GM12878 (cell line): ENCODE measurements around the gene CYP4F3. TPM values are rescaled to one million over a fixed set of nuclear protein-coding genes. Genes with fewer than 3 reads are reported as not detected.

Experiments used
- ATAC-seq: fragments of 200-7000 bp; cut with Tn5 transposase; 3 replicates; pipeline ENCODE4 v1.9.1; 2020; ENCODE audit warnings: mild to moderate bottlenecking, moderate library complexity
- BruUV-seq: library from RNA; stranded (reverse); fragments of 400-500 nt; replicated peaks from 2 replicates; lab custom pipeline; 2021; lab: Mats Ljungman, UMichigan
- CTCF ChIA-PET: fragments of 300-600 bp; sonication (Branson Sonifier 250); formaldehyde crosslinking; extraction: SDS; loops from one replicate; lab custom pipeline; 2021; ENCODE audit warnings: inconsistent platforms; lab: Yijun Ruan, JAX
- POLR2A ChIA-PET: fragments of 350-600 bp; formaldehyde crosslinking; extraction: SDS; loops from one replicate; lab custom pipeline; 2021; ENCODE audit warnings: inconsistent platforms; lab: Charles Lee
- RAD21 ChIA-PET: fragments of 300-600 bp; sonication (Branson Sonifier 250); formaldehyde crosslinking; loops from one replicate; lab custom pipeline; 2023; ENCODE audit warnings: antibody characterized with exemption; ENCODE audit not compliant: unreplicated experiment; lab: Charles Lee
- SMC1A ChIA-PET: fragments of 300-600 bp; sonication (Branson Sonifier 250); formaldehyde crosslinking; loops from one replicate; lab custom pipeline; 2023; ENCODE audit not compliant: unreplicated experiment, uncharacterized antibody; lab: Charles Lee
- DNase-seq: peaks from one replicate; pipeline ENCODE4 v3.0.0-alpha.2; 2011; ENCODE audit warnings: low read depth, low spot score
- FAIRE-seq: peaks from 3 replicates; lab custom pipeline; 2011; peaks lifted over from hg19 to GRCh38; lab: Jason Lieb, UNC
- H2AFZ ChIP-seq: 2 replicates; pipeline ENCODE4 v1.6.0; 2011; ENCODE audit warnings: low read depth, low read length, control low read depth; ENCODE audit not compliant: control insufficient read depth
- H3K27ac ChIP-seq: 2 replicates; pipeline ENCODE4 v1.5.1; 2011; ENCODE audit warnings: control low read depth; ENCODE audit not compliant: control insufficient read depth, insufficient read depth
- H3K27me3 ChIP-seq, 2 experiments: replicated peaks in 1 of 2; 2 replicates each; pipeline versions ENCODE4 v1.6.0 to v1.6.1; 2011; ENCODE audit warnings: low read length in 1 of 2; ENCODE audit not compliant: control insufficient read depth in 2 of 2, insufficient read depth in 2 of 2
- H3K36me3 ChIP-seq, 2 experiments: 2 replicates each; pipeline ENCODE4 v1.5.1; 2011; ENCODE audit warnings: low read length in 1 of 2; ENCODE audit not compliant: control insufficient read depth in 2 of 2, insufficient read depth in 2 of 2
- H3K4me1 ChIP-seq: 2 replicates; pipeline ENCODE4 v1.6.1; 2011; ENCODE audit warnings: mild to moderate bottlenecking, low read length, moderate library complexity, mixed read lengths; ENCODE audit not compliant: control insufficient read depth, insufficient read depth
- H3K4me2 ChIP-seq: 2 replicates; pipeline ENCODE4 v1.6.0; 2011; ENCODE audit warnings: control low read depth; ENCODE audit not compliant: control insufficient read depth, insufficient read depth
- H3K4me3 ChIP-seq: fragments of 200-600 bp; sonication (generic); 2 replicates; pipeline ENCODE4 v1.5.1; 2016
- H3K79me2 ChIP-seq: 2 replicates; pipeline ENCODE4 v1.6.0; 2011; ENCODE audit warnings: low read length; ENCODE audit not compliant: control insufficient read depth, insufficient read depth
- H3K9ac ChIP-seq: 2 replicates; pipeline ENCODE4 v1.8.0; 2011; ENCODE audit warnings: low read length, control low read depth, mixed read lengths; ENCODE audit not compliant: control insufficient read depth, insufficient read depth
- H3K9me3 ChIP-seq: replicated peaks from 3 replicates; pipeline ENCODE4 v1.5.1; 2011; ENCODE audit warnings: mild to moderate bottlenecking, low read length; ENCODE audit not compliant: control insufficient read depth, insufficient read depth
- H4K20me1 ChIP-seq: 2 replicates; pipeline ENCODE4 v1.6.0; 2011; ENCODE audit not compliant: control insufficient read depth, insufficient read depth
- HDAC6 ChIP-seq: fragments of 200-600 bp; sonication (generic); IDR thresholded peaks from one replicate; pipeline ENCODE4 v1.8.0; 2017; ENCODE audit warnings: antibody characterized with exemption; ENCODE audit not compliant: unreplicated experiment
- MYC ChIP-seq: IDR thresholded peaks from 2 replicates; pipeline ENCODE4 v1.6.1; 2011; ENCODE audit warnings: mild to moderate bottlenecking, low read length, moderate library complexity, inconsistent platforms; ENCODE audit not compliant: insufficient read depth, insufficient replicate concordance, insufficient read length, severe bottlenecking
- PAX5 ChIP-seq: IDR thresholded peaks from 2 replicates; pipeline ENCODE4 v1.6.1; 2011; ENCODE audit warnings: low read depth, low read length, borderline replicate concordance
- POU2F2 ChIP-seq: IDR thresholded peaks from 3 replicates; pipeline ENCODE4 v1.6.1; 2011; ENCODE audit warnings: low read depth, mild to moderate bottlenecking, low read length, borderline replicate concordance
- SMAD5 ChIP-seq: IDR thresholded peaks from 2 replicates; pipeline ENCODE4 v1.6.1; 2016; ENCODE audit warnings: antibody characterized with exemption, low read depth
- SREBF2 ChIP-seq: IDR thresholded peaks from 2 replicates; pipeline ENCODE4 v1.6.1; 2012; ENCODE audit warnings: mild to moderate bottlenecking, low read length
- ZNF207 ChIP-seq: fragments of 450-650 bp; IDR thresholded peaks from 2 replicates; pipeline ENCODE4 v1.6.1; 2014; ENCODE audit warnings: antibody characterized with exemption, mild to moderate bottlenecking, borderline replicate concordance
- ZNF24 ChIP-seq: fragments of 450-650 bp; IDR thresholded peaks from 2 replicates; pipeline ENCODE4 v1.6.1; 2017; ENCODE audit warnings: antibody characterized with exemption, mild to moderate bottlenecking
- ZNF384 ChIP-seq: IDR thresholded peaks from 2 replicates; pipeline ENCODE4 v1.6.1; 2012; ENCODE audit warnings: low read depth, mild to moderate bottlenecking, low read length, improper control_type of control experiment, borderline replicate concordance
- ZZZ3 ChIP-seq: IDR thresholded peaks from 2 replicates; pipeline ENCODE4 v1.6.1; 2011; ENCODE audit warnings: low read depth; ENCODE audit not compliant: control insufficient read depth, insufficient read length
- WGBS: methylation state at CpG from one replicate; pipeline ENCODE4 v1.1.6; 2016; ENCODE audit warnings: low lambda C conversion rate; ENCODE audit not compliant: insufficient replicate concordance, insufficient coverage; ENCODE audit errors: missing lambda C conversion rate; 5-methylcytosine and 5-hydroxymethylcytosine counted together
- in situ Hi-C: fragments of 300-500 bp; cut with MboI; formaldehyde crosslinking; loops from 9 replicates; pipeline ENCODE4 v1.14.3; 2018; ENCODE audit warnings: mixed read lengths
- intact Hi-C: fragments of 100-400 bp; cut with micrococcal nuclease; formaldehyde crosslinking; loops from one replicate; pipeline ENCODE4 v1.14.2; 2022; ENCODE audit not compliant: unreplicated experiment
- polyA plus RNA-seq, 11 experiments: library from polyadenylated mRNA; depleted of rRNA in 4 of 11; unstranded in 6 of 11; stranded (reverse) in 5 of 11; fragments of >200 nt; fragmentation: Nextera tagmentation in 4 of 11; fragmentation: Illumina TruSeq in 1 of 11; extraction: Ambion mirVana in 4 of 11; extraction: Trizol in 1 of 11; gene quantifications; 1 replicate in 1 of 11; 2 replicates in 10 of 11; pipeline versions ENCODE4 v1.2.1 to v1.2.3, GENCODE V29; 2011 to 2016; ENCODE audit warnings: inconsistent platforms in 2 of 11, missing spikeins in 2 of 11, low read depth in 1 of 11
- total RNA-seq, 4 experiments: library from RNA; depleted of rRNA in 3 of 4; stranded (reverse); fragments of >200 nt in 3 of 4; fragmentation: Illumina TruSeq in 1 of 4; extraction: Trizol in 1 of 4; gene quantifications; 2 replicates each; pipeline versions ENCODE4 v1.2.1 to v1.2.3, GENCODE V29; 2013 to 2021
- TF ChIP-seq, protein P1 (sequence below): fragments of 450-650 bp; IDR thresholded peaks from 2 replicates; pipeline ENCODE4 v1.6.1; 2017; ENCODE audit warnings: mild to moderate bottlenecking, low read depth, inconsistent platforms; ENCODE audit not compliant: poor library complexity, severe bottlenecking
- TF ChIP-seq, protein P2 (sequence below): fragments of 450-650 bp; IDR thresholded peaks from 2 replicates; pipeline ENCODE4 v1.6.1; 2016; ENCODE audit warnings: mild to moderate bottlenecking, moderate library complexity, borderline replicate concordance

The CYP4F3 gene
- total and polyA plus RNA-seq, 10 of the 15 experiments (the other 5 are each of a cell fraction or from before 2014, with no cell fraction given) = 0.08 to 4.7 (median 1.2) TPM

DNA sequence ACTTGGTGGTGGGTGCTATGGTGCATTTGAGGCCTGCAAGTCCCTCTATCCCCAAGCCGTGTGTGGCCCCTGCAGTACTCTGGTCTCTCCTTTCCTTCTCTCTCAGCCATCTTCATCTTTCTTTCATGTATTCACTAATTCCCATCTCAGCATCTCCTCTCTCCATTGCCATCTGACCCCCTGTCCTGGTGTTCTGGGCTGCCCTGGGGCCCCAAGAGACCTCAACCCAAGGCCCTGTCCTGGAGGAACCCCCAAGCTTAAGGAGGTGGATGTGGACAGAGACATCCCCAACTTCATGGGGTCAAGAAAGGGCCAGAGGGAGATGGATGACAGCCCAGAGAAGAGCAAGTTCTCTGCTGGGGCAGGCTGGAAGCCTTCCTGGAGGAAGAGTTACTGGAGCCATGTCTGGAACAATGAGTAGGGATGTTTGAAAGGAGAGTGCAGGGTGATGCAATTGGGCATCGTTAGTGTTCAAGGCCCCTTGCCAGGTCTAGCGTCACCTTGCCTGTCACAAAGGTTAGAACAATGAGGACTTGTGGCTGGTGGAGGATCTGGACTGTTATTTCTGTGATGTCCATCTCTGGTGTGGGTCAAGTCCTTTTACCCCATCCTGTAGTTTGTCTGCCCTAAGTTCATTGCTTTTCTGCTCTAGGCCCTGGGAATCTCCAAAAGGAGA is 3.5 kb downstream of the CYP4F3 start (continued):
- TF ChIP-seq, protein P1, sequence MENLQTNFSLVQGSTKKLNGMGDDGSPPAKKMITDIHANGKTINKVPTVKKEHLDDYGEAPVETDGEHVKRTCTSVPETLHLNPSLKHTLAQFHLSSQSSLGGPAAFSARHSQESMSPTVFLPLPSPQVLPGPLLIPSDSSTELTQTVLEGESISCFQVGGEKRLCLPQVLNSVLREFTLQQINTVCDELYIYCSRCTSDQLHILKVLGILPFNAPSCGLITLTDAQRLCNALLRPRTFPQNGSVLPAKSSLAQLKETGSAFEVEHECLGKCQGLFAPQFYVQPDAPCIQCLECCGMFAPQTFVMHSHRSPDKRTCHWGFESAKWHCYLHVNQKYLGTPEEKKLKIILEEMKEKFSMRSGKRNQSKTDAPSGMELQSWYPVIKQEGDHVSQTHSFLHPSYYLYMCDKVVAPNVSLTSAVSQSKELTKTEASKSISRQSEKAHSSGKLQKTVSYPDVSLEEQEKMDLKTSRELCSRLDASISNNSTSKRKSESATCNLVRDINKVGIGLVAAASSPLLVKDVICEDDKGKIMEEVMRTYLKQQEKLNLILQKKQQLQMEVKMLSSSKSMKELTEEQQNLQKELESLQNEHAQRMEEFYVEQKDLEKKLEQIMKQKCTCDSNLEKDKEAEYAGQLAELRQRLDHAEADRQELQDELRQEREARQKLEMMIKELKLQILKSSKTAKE = no peak
- TF ChIP-seq, all 136 proteins: peak for 0

DNA sequence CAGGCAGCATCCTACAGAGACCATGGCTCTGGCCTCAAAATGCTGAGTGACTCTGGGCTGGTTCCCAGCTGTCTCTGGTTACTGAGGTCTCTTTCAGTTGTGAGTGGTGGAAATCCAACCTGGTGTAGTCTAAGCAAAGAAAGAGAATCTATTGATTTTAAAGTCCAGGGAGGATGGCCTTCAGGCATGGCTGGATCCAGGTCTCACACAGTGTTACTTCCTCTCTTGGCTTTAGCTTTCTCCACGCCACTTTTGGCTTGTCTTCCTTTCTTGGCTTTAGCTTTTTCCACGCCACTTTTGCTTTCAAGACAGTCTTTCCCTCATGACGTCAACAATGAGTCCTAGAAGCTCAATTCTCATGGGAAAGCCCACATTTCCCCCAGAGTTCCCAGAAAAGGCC is 4.1 kb downstream of the CYP4F3 start:
- in situ Hi-C loops (loop anchor here (25.0 kb wide), 1 partner anchor 742 kb away; no protein-coding TSS in a partner anchor), intact Hi-C loops (no loop called here)
- ChIA-PET CTCF (no interaction called here), SMC1A (no interaction called here), RAD21 (no interaction called here), POLR2A (no interaction called here)
- ATAC-seq (no peak), FAIRE-seq (no peak), DNase-seq (no peak)
- WGBS = 0% methylated on average over 3 of the region's 3 CpGs
- H3K27me3 ChIP-seq = no peaks in the 10 kb centered on the region; a peak in 1 of 4 replicates
- H2AFZ ChIP-seq = no peak overlapping the region
- H3K27ac ChIP-seq = no peak overlapping the region
- H3K4me2 ChIP-seq = no peak overlapping the region
- no peaks in the 10 kb centered on the region for H4K20me1 ChIP-seq
- no peaks in the 10 kb centered on the region; the same call in 2 of the 3 replicates for H3K9me3 ChIP-seq
- no TSS peak for BruUV-seq
- H3K9ac ChIP-seq = no peak overlapping the region
- no peaks in the 10 kb centered on the region for H3K4me1 ChIP-seq
- no peaks in the 10 kb centered on the region for H3K79me2 ChIP-seq
- H3K4me3 ChIP-seq = no peak overlapping the region
- H3K36me3 ChIP-seq = no peaks in the 10 kb centered on the region
- TF ChIP-seq PAX5 = no peak
- TF ChIP-seq MYC = no peak
- no peak for TF ChIP-seq ZNF207
- no peak for TF ChIP-seq HDAC6
- TF ChIP-seq, protein P2, sequence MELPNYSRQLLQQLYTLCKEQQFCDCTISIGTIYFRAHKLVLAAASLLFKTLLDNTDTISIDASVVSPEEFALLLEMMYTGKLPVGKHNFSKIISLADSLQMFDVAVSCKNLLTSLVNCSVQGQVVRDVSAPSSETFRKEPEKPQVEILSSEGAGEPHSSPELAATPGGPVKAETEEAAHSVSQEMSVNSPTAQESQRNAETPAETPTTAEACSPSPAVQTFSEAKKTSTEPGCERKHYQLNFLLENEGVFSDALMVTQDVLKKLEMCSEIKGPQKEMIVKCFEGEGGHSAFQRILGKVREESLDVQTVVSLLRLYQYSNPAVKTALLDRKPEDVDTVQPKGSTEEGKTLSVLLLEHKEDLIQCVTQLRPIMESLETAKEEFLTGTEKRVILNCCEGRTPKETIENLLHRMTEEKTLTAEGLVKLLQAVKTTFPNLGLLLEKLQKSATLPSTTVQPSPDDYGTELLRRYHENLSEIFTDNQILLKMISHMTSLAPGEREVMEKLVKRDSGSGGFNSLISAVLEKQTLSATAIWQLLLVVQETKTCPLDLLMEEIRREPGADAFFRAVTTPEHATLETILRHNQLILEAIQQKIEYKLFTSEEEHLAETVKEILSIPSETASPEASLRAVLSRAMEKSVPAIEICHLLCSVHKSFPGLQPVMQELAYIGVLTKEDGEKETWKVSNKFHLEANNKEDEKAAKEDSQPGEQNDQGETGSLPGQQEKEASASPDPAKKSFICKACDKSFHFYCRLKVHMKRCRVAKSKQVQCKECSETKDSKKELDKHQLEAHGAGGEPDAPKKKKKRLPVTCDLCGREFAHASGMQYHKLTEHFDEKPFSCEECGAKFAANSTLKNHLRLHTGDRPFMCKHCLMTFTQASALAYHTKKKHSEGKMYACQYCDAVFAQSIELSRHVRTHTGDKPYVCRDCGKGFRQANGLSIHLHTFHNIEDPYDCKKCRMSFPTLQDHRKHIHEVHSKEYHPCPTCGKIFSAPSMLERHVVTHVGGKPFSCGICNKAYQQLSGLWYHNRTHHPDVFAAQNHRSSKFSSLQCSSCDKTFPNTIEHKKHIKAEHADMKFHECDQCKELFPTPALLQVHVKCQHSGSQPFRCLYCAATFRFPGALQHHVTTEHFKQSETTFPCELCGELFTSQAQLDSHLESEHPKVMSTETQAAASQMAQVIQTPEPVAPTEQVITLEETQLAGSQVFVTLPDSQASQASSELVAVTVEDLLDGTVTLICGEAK = no peak
- no peak for TF ChIP-seq ZNF24
- TF ChIP-seq ZZZ3 = no peak
- no peak for TF ChIP-seq SREBF2
- no peak for TF ChIP-seq ZNF384
- no peak for TF ChIP-seq SMAD5
- TF ChIP-seq POU2F2 = no peak
